RCC 7860 (cell line): Measurements from ENCODE around the gene ALG9.

Experiments used
- DNase-seq: peaks from one replicate; pipeline ENCODE4 v3.0.0-alpha.2; 2015; ENCODE audit warnings: low spot score
- FAIRE-seq: peaks from 2 replicates; lab custom pipeline; 2012; peaks lifted over from hg19 to GRCh38; lab: Jason Lieb, UNC

Gene ALG9

GRCh38 chr11:111837366-111837891 is 34.0 kb downstream of the ALG9 start:
- DNase-seq (no peak), FAIRE-seq (no peak)

- no peak for DNase-seq
Observed at GRCh38 chr11:111836721-111837120, 34.7 kb downstream of the ALG9 start.

GRCh38 chr11:111836162-111836561 is 35.2 kb downstream of the ALG9 start:
- DNase-seq (no peak), FAIRE-seq (no peak)

More at GRCh38 chr11:111836721-111837120, 34.7 kb downstream of the ALG9 start:
- peak; percentile 63 for FAIRE-seq

- no peak for FAIRE-seq
- DNase-seq: no peak
Observed at GRCh38 chr11:111835665-111836064, 35.7 kb downstream of the ALG9 start.

GRCh38 chr11:111834432-111835163 is 36.8 kb downstream of the ALG9 start:
- no peak for FAIRE-seq
- DNase-seq: no peak

- FAIRE-seq: no peak
Observed at GRCh38 chr11:111833524-111833923, 37.9 kb downstream of the ALG9 start.

GRCh38 chr11:111829185-111829968 is 42.0 kb downstream of the ALG9 start:
- FAIRE-seq (no peak), DNase-seq (no peak)

More at GRCh38 chr11:111833524-111833923, 37.9 kb downstream of the ALG9 start:
- no peak for DNase-seq

GRCh38 chr11:111826322-111826950 is 44.9 kb downstream of the ALG9 start:
- no peak for FAIRE-seq

GRCh38 chr11:111823629-111824028 is 47.8 kb downstream of the ALG9 start:
- FAIRE-seq: no peak
- no peak for DNase-seq

More at GRCh38 chr11:111826322-111826950, 44.9 kb downstream of the ALG9 start:
- DNase-seq: no peak

GRCh38 chr11:111823131-111823530 is 48.2 kb downstream of the ALG9 start:
- no peak for FAIRE-seq
- DNase-seq: no peak

GRCh38 chr11:111819829-111820237 is 51.5 kb downstream of the ALG9 start:
- DNase-seq (no peak), FAIRE-seq (no peak)

GRCh38 chr11:111819161-111819828 is 52.1 kb downstream of the ALG9 start:
- DNase-seq (no peak), FAIRE-seq (no peak)

- FAIRE-seq (no peak), DNase-seq (no peak)
Observed at GRCh38 chr11:111815489-111815888, 55.9 kb downstream of the ALG9 start.

GRCh38 chr11:111814557-111815320 is 56.6 kb downstream of the ALG9 start:
- DNase-seq (no peak), FAIRE-seq (no peak)

- FAIRE-seq: no peak
Observed at GRCh38 chr11:111814106-111814505, 57.3 kb downstream of the ALG9 start.

GRCh38 chr11:111812211-111812610 is 59.2 kb downstream of the ALG9 start:
- FAIRE-seq: no peak
- no peak for DNase-seq

More at GRCh38 chr11:111814106-111814505, 57.3 kb downstream of the ALG9 start:
- DNase-seq: no peak

- DNase-seq (no peak), FAIRE-seq (no peak)
Observed at GRCh38 chr11:111811445-111811844, 59.9 kb downstream of the ALG9 start.

GRCh38 chr11:111808834-111809233 is 62.5 kb downstream of the ALG9 start:
- FAIRE-seq (no peak), DNase-seq (no peak)

GRCh38 chr11:111808063-111808588 is 63.3 kb downstream of the ALG9 start:
- FAIRE-seq: no peak
- no peak for DNase-seq

GRCh38 chr11:111807076-111807475 is 64.3 kb downstream of the ALG9 start:
- DNase-seq: no peak

More at GRCh38 chr11:111807076-111807475, 64.3 kb downstream of the ALG9 start:
- FAIRE-seq: no peak
